Chondrocyte (in vitro differentiated cells): Measurements from ENCODE around the gene S100A6. TPM values are rescaled to one million over a fixed set of nuclear protein-coding genes. Genes with fewer than 3 reads are reported as not detected.

ENCODE experiments used
- DNase-seq: peaks from one replicate; pipeline ENCODE4 v3.0.0; 2021; ENCODE audit warnings: mixed read lengths, low spot score
- H3K27ac Mint-ChIP-seq: one replicate; pipeline ENCODE4 v1.8.0; 2021; ENCODE audit warnings: mild to moderate bottlenecking, moderate library complexity, mixed read lengths; ENCODE audit not compliant: unreplicated experiment
- H3K27me3 Mint-ChIP-seq: 2 replicates; pipeline ENCODE4 v1.8.0; 2021; ENCODE audit warnings: low read depth, mixed read lengths
- H3K36me3 Mint-ChIP-seq: 2 replicates; pipeline ENCODE4 v1.8.0; 2021; ENCODE audit warnings: low read depth, mixed read lengths
- H3K4me1 Mint-ChIP-seq: 2 replicates; pipeline ENCODE4 v1.8.0; 2021; ENCODE audit warnings: low read depth, mild to moderate bottlenecking, mixed read lengths
- H3K4me3 Mint-ChIP-seq: one replicate; pipeline ENCODE4 v1.8.0; 2021; ENCODE audit warnings: mild to moderate bottlenecking, moderate library complexity, mixed read lengths; ENCODE audit not compliant: unreplicated experiment
- H3K9me3 Mint-ChIP-seq: 2 replicates; pipeline ENCODE4 v1.8.0; 2021; ENCODE audit warnings: low read depth, mixed read lengths
- total RNA-seq: library from RNA; stranded (reverse); gene quantifications from 3 replicates; pipeline ENCODE4 v1.2.1, GENCODE V29; 2021
- TF ChIP-seq, protein P1 (sequence below): fragments of 200-600 bp; sonication (generic); IDR thresholded peaks from 2 replicates; pipeline ENCODE4 v1.5.0; 2021; ENCODE audit warnings: antibody characterized with exemption, mild to moderate bottlenecking, moderate library complexity

The S100A6 gene
- total RNA-seq, 1 donor from 2014 or later: 12.1 TPM

DNA sequence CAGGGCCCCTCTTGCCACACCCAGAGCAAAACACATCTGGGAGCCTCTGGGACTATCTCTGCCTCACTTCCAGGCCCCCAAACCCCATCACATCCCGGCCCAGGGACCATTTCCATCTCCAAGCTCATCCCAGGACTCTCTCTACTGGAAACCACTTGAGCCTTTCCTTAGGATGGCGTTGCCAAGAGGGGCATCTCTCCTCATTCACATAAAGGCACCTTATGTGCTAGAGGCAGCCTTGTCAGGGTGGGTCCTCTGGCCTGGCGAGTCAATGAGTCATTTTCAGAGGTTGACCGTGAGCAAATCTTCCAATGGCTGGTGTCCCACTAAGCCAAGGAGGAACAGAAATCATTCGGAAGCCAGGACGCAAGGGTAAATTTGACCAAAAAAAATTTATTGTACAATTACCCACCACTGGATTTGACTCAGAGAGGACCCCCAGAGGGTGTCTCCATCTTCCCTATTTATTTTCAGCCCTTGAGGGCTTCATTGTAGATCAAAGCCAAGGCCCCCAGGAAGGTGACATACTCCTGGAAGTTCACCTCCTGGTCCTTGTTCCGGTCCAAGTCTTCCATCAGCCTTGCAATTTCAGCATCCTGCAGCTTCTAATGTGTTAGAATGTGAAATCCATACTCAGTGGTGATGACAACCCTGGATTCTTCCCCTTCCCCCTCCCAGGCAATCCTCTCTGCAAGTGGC, 1.4 kb downstream of the S100A6 start:
- Mint-ChIP-seq H3K27me3 (no peaks in the 10 kb centered on the region), H3K36me3 (no peaks in the 10 kb centered on the region), H3K4me3 (no peak overlapping the region), H3K27ac (peak overlapping the region; percentile 87), H3K9me3 (no peaks in the 10 kb centered on the region), H3K4me1 (peaks cover 30% of the 10 kb centered on the region)
- no peak for DNase-seq
- TF ChIP-seq, protein P1, sequence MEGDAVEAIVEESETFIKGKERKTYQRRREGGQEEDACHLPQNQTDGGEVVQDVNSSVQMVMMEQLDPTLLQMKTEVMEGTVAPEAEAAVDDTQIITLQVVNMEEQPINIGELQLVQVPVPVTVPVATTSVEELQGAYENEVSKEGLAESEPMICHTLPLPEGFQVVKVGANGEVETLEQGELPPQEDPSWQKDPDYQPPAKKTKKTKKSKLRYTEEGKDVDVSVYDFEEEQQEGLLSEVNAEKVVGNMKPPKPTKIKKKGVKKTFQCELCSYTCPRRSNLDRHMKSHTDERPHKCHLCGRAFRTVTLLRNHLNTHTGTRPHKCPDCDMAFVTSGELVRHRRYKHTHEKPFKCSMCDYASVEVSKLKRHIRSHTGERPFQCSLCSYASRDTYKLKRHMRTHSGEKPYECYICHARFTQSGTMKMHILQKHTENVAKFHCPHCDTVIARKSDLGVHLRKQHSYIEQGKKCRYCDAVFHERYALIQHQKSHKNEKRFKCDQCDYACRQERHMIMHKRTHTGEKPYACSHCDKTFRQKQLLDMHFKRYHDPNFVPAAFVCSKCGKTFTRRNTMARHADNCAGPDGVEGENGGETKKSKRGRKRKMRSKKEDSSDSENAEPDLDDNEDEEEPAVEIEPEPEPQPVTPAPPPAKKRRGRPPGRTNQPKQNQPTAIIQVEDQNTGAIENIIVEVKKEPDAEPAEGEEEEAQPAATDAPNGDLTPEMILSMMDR: no peak

DNA sequence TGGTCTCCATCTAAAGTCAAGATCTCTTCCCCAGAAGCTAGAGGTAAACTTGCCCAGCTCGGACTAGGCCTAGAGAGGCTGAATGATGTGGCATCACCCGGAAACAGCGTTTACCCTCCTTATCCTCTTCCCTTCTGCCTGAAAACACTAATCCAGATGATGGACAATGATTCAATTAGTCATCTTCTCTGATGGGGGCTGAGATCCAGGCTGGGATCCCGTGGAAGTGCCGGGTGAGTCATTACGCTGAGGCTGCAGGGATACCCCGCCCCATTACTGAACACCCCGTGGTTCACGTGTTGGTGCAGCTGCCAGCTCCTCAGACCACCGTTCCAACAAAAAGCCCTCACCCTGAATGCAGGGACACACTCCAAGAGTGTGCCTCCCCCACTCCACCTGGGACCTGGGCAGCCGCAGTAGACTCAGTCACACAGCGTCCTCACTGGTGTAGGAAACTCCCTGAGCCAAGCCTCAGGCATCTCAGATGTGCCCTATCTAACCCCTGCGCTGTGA, 2.0 kb downstream of the S100A6 start:
- no peaks in the 10 kb centered on the region for H3K36me3 Mint-ChIP-seq
- H3K9me3 Mint-ChIP-seq: no peaks in the 10 kb centered on the region
- H3K4me3 Mint-ChIP-seq: peak overlapping the region; percentile 16
- no peaks in the 10 kb centered on the region for H3K27me3 Mint-ChIP-seq
- TF ChIP-seq, protein P1: no peak
- peak overlapping the region; percentile 87 for H3K27ac Mint-ChIP-seq
- DNase-seq: no peak
- H3K4me1 Mint-ChIP-seq: peaks cover 30% of the 10 kb centered on the region

DNA sequence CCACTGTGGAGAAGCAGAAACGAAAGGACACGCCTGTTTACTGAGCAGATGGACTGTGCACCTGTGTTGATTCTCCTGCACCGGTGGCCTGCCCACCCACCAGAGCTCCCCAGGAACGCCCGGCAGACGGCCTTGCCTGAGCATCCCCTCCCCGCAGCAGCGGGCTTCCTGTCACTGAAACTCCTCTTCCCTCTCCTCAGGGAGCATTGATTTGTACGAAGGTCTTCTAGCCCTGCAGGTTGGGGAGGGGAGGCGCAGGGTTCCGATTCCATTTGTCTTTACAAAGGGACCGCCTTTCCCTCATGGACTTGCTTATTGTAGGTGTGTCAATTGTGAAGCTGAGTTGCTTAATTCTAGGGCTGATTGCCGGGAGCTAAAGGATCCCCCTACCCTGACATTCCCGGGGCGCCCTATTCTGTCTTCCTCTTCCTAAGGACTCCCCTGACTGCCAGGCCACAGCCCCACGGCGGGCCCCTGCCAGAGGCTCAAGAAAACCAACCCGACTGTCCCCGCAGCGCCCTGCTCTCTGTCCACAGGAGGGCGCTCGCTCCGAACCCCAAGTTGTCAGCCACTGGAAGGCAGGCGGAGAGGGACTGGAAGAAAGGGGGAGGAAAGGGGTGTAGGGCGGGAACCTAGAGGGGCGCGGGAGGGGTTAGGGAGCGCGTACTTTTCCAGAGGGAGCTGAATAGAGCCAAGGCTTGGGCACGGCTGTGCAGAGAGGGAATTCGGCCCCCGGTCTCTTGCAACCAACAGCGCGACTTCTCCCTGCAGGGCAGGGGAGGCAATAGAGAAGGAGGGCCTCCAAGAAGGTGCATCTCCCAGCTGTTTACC, 2.8 kb downstream of the S100A6 start:
- no peak for DNase-seq
- peak overlapping the region; percentile 15 for H3K4me3 Mint-ChIP-seq
- H3K27ac Mint-ChIP-seq: peak overlapping the region; percentile 87
- TF ChIP-seq, protein P1: peak; percentile 84
- no peaks in the 10 kb centered on the region for H3K9me3 Mint-ChIP-seq
- no peaks in the 10 kb centered on the region for H3K27me3 Mint-ChIP-seq
- peaks cover 24% of the 10 kb centered on the region for H3K4me1 Mint-ChIP-seq
- H3K36me3 Mint-ChIP-seq: no peaks in the 10 kb centered on the region

DNA sequence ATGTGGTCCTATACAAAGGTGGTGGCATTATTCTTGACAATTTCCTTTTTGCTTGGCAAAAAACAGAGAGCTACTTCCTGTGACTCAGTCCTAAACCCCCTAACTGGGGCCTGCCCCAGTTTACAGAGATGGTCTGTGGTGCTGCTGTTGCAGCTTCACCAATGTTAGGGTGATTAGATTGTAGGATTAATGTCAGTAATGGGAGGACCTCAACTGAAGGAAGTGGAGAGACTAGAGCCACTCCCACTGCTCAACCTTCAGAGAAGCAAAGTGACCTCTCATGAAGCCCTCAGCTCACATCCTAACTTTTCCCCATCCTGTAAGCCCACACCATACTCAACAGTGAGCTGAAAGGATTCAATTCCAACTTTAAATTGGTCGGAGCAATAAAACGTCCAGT, 3.6 kb downstream of the S100A6 start:
- no peak overlapping the region for H3K4me3 Mint-ChIP-seq
- DNase-seq: no peak

DNA sequence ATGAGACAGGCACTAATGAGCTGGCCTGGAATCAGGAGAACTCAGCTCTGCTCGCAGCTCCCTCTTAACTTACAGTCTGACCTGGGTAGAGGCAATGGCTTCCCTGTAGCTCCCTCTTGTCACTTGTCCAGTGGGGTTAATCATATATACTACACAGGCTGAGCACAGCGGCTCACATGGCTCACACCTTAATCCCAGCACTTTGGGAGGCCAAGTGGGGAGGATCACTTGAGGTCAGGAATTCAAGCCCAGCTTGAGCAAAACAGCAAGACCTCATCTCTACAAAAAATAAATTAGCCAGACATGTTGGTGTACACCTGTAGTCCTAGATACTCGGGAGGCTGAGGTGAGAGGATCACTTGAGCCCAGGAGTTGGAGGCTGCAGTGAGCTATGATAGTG, 4.2 kb downstream of the S100A6 start:
- Mint-ChIP-seq H3K27me3 (no peaks in the 10 kb centered on the region), H3K4me3 (no peak overlapping the region), H3K27ac (no peak overlapping the region), H3K9me3 (no peaks in the 10 kb centered on the region), H3K4me1 (peaks cover 24% of the 10 kb centered on the region), H3K36me3 (no peaks in the 10 kb centered on the region)
- TF ChIP-seq, protein P1: no peak
- no peak for DNase-seq

More for the DNA sequence above, 3.6 kb downstream of the S100A6 start:
- Mint-ChIP-seq H3K27me3 (no peaks in the 10 kb centered on the region), H3K4me1 (peaks cover 24% of the 10 kb centered on the region), H3K9me3 (no peaks in the 10 kb centered on the region), H3K27ac (no peak overlapping the region), H3K36me3 (no peaks in the 10 kb centered on the region)
- TF ChIP-seq, protein P1: no peak
